Stimulated activated CD8-positive, alpha-beta memory T cell treated with anti-CD3 and anti-CD28 coated beads, Interleukin-7, amount 100 ng/mL, for 1 hour (primary cell): ENCODE results near the gene ZNF208.
A peak's percentile ranks its signal among the peaks of the same experiment; 100 is the strongest.
"Not testable (repeated sequence)": the region's sequence is repeated elsewhere in the genome, so short reads cannot be mapped to it uniquely, and the experiment has no call there.

Experiments used
- DNase-seq, 2 donors: peaks; one replicate each; pipeline ENCODE4 v3.0.0-alpha.2; 2020; ENCODE audit warnings: low read depth in 2 of 2

ZNF208 gene

DNA sequence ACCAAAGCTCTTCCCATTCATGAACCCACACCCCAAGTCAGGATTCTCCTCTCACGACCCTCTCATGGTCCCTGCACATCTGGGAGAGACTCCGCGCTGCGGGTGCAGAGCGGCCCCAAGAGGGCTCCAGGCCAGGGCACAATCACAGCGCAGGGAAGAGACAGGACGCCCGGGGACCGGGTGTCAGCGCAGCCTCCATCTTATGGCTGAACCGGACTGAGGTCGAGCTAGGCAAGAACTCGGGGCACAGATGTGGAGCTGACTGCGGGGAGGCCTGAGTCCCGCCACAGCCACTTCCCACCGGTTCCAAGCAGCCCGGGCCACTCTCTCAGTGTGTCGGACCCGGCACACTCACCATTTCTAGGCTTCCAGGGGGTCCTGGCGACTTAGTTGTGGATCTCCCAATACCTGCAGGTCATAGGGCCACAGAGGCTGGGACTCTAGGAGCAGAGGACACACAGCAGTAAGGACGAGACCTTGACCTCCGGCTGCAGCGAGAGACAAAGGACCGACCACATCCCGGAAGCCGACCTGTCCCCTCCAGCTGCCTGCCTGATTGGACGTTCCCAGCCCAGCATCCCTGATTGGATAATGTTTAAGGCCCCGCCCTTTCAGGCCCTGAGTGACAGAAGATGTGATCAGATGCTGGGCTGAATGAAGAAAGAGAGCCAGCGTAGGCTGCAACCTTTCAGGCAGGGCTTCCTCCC lies at the start of gene ZNF208:
Gene ZNF208, minus strand, starts transcription at position 507 of the 707 bp plus-strand sequence. Its CDS starts 149 bp downstream, at position 358.
- DNase-seq: not testable (repeated sequence)

DNA sequence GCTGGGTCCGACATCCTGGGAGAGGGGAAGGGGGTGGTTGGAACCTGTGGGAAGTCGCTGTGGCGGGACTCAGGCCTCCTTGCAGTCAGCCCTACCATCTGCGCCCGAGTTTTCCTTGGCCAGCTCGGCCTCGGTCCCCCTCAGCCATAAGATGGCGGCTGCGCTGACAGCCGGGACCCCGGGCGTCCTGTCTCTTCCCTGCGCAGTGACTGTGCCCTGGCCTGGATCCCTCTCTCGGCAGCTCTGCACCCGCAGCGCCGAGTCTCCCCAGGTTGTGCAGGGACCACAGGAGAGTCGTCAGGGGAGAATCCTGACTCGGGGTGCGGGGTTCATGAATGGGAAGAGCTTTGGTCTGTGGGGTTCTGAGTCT lies 41.9 kb upstream of the ZNF208 start:
- DNase-seq: peak in 1 of 2 donors; percentile 0

DNA sequence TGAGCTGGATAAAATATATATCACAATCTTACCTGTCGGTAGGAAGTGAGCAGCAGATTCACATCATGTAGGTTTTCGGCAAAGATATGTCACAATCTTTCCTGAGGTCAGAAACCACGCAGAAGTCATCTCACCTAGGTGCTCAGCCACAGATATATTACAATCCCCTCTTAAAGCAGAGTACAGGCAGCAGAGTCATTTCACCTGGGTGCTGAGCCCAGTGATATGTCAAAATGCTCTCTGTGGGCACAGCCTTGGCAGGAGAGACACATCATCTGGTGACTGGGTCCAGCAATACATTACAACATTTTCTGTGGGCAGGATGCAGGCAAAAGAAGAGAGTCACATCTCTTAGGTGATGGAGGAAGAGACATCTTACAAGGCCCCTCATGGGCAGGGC lies 30.4 kb upstream of the ZNF208 start:
- not testable (repeated sequence) for DNase-seq

DNA sequence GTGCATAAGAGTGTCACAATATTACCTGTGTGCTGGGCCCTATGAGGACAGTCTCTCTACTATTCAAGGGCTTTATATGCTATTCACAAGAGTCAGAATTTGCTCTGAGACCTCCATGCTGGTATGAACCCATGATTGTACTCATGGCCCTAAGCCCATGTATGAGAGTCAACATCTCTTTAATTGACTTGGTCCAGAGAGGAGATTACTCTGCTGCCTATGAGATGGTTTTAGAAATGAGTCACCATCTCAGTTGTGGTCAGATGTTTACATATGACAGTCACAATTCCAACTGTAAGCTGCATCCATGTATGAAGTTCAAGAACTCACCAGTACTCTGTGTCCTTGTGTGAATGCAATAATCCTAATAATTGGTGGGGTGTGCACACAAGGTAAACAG lies 19.9 kb upstream of the ZNF208 start:
- DNase-seq: no peak

DNA sequence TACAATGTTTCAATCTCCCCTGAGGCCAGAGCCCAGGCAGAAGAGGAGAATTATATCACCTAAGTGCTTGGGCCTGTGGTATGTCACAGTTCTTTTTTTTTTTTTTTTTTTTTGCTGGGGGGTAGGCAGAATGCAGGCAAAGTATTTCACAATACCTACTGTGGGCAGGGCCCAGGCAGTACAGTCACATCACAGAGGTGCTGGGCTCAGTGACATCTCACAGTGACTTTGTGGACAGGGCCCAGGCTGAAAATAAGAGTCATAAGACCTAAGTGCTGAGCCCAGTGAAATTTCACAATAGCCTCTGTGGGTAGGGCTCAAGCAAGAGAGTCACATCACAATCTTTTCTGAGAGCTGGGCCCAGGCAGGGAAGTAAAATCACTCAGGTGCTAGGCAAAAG lies 15.9 kb upstream of the ZNF208 start:
- no peak for DNase-seq

DNA sequence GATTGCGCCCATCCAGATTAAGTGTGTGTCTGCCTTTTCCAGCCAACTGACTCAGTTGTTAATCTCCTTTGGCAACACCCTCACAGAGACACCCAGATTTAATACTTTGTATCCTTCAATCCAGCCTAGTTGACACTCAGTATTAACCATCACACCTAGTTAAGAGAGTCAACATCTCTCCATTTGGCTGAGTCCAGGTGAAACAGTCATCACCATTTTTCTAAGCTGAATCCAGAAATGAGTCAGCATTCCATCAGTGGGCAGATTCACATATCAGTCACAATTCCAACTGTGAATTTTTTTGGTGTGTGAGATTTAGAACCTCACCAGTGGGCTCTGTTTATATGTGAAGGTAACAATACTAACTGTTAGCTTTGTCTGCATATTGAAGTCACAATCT lies 14.8 kb upstream of the ZNF208 start:
- DNase-seq: not testable (repeated sequence)

DNA sequence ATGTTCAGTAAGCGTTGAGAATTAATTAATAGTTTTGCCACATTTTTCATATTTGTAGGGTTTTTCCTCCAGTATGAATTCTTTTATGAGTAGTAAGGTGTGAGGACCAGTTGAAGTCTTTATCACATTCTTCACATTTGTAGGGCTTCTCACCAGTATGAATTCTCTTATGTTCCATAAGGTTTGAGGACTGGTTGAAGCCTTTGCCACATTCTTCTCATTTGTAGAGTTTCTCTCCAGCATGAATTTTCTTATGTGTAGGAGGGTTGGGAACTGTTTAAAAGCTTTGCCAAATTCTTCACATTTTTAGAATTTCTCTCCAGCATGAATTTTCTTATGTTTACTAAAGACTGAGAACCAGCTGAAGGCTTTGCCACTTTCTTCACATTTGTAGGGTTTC lies 40.3 kb downstream of the ZNF208 start:
- DNase-seq: no peak

DNA sequence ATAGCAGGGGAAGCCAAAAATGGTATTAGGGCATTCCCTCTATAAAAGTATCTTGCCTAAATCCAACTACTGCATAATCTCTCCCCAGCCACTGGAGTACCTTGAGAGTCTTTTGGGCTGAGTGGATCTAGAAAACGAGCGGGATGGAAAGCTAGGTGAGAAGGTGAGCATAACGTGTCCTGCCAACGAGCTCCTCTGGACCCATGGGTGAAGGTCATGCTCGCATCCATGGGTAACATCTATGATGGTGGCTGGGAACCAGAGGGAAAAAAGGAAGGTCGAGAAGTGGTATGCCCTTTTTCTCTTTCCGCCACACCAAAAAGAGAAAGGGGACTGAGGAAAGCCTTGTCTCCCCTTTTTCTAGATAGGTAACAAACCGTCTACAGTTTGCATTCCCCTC lies 63.0 kb downstream of the ZNF208 start:
- DNase-seq: no peak

DNA sequence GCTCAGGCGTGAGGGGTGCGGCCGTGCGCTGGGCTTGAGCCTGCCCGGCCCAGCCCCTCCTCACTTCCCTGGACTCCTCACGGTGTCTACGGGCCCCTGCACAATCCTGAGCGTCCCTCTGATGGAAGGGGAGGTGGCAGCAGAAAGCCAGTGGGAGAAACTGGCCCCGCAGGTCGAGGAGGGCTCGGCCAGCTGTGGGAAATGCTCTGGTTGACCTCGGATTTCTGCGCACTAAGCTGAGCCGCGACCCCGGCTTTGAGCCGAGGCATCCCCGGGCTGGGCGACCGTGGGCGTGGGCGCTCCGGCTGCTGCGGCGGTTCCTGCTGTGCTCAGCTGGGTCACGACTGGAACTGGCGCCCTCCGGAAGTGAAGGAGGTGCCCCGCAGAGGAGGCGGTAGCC lies 70.1 kb downstream of the ZNF208 start:
- no peak for DNase-seq

DNA sequence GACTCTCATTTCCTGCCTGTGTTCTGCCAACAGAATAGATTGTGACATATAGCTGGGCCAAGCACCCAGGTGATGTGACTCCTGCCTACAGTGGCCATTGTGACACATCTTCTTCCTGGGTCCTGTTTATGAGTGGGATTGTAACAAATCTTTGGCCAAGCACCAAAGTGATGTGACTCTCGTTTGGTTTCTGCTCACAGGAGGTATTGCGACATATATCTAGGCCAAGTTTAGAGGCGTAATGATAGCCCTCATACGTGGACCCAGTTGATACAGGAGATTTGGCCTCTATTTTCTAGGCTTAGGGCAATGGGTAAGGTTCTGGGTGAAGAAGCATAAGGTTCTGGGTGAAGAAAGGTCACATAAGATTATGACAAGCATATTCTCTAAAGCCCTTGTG lies 76.2 kb downstream of the ZNF208 start:
- DNase-seq: no peak

DNA sequence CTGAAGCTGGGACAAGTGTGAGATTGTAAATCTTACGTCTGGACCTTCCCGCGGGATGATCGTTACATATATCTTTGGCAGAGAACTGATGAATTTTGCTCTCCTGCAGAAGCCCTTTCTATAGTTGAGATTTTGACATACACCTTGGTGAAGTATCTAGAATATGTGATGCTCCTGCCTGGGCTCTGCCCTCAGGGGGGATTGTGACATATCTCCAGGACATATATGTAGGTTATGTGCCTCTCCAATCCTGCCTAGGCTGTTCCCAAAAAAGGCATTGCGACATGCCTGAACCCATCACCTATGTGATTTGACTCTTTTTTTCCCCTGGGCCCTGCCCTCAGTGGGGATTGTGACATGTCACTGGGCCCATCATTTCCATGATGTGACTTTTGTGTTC lies 76.6 kb downstream of the ZNF208 start:
- DNase-seq: no peak

DNA sequence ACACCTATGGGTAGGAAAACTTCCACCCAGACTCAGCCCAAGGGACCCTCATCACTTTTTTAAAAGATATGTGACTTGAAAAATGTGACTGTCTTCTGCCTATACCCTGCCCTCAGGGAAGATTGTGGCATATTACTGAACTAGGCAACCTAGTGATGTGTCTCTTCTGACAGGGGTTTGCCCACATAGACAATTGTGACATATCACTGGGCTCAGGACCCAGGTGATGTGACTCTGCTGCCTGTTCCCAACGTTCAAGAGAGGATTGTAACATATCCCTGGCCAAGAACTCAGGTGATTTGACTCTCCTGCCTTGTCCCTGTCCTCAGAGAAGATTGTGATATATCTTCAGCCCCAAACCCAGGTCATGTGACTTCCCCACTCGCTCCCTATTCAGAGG lies 88.5 kb downstream of the ZNF208 start:
- DNase-seq: no peak

DNA sequence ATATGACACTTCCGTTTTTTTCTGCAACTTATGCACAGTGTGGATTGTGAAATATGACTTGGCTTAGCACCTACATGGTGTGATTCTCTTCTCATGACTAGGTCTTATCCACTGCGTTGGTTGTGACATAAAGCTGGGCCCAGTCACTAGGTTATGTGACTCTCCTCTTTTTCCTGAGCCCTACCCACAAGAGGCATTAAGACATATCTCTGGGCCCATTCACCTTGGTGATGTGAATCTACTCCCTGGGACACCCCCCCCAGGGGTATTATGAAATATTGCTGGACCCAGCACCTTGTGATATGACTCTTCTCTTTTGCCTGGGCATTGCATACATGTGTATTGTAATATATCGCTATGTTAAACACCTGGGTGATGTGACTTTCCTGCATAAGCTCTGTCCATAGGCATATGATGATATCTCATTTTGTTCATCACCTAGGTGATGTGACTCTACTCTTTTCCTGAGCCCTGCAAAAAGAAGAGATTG lies 89.0 kb downstream of the ZNF208 start:
- DNase-seq: no peak

DNA sequence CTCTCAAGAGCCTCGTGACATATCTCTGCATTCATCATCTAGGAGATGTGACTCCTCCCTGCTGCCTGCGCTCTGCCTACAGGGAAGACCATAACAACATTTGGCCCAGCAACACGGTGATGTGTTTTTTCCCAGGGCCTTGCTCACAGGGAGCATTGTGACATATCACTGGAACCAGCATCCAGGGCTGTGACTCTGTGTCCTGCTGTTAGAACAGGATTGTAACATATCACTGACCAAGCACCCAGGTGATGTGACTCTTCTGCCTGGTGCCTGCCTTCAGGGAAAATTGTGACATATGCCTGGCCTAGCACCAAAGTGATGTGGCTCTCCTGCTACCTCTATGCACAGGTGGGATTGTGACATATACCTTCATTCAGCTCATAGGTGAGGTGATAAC lies 95.3 kb downstream of the ZNF208 start:
- no peak for DNase-seq

DNA sequence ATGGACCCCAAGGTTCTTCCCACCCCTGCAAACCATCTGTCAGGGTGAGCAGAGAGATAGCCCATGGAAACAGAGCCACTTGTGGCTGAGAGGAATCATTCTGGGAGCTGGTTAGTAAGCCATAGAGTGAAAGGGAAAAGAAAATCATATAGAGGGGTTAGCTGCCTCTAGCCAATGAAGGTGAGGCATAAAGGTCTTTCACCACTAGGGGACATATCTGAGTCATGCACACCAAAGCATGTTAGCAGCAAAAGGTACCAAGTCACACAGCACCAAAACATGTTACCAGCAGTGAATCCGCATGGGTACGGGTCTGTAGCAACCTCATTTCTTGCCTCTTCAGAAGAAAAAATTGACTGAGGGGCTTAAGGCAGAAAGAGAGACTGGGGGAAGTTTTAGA lies 98.1 kb downstream of the ZNF208 start:
- no peak for DNase-seq

DNA sequence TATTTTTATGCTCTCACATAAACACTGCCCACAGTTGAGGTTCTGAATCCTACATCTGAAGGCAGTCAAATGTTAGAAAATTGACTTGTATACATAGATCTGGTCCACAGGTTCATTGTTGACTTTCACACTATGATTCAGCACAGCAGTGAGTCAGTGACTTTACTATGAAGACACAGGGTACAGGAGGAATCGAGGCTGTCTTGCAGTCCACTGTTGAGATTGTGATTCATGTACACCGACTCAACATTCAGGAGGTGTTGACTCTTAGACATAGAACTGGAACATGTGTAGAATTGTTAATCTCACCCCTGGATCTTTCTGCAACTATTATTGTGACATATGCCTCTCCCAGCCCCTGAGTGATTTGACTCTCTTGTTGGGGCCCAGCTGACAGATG lies 100.4 kb downstream of the ZNF208 start:
- no peak for DNase-seq

DNA sequence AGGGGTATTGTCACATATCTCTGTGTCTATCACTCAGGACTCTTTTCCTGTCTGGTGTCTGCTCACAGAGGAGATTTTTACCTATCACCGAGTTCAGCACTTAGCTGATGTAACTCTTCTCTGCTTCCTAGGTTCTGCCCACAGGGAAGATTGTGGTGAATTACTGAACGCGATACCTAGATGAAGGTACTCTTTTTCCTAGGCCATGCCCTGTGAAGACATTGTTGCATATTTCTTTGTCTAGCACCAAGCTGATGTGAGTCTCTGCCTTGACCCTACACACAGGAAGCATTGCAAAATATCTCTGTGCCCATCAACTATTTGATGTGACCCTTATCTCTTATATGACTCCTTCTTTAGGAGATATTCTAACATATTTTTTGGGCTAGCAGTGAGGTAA lies 102.7 kb downstream of the ZNF208 start:
- DNase-seq: no peak

DNA sequence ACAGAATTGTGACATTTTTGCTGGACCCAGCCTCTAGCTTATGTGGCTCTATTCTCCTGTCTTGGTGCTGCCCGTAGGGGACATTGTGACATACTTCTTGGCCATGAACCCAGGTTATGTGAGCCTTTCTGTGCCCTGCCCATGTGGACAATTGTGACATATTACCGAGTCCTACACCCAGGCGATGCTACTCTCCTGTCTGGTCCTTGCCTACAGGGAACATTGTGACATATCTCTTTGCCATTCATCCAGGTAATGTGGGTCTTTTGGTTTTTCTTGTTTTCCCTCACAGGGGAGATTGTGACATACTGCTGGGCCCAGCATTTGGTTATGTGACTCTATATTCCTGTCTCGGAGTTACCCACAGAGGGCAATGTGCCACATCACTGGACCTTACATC lies 103.2 kb downstream of the ZNF208 start:
- no peak for DNase-seq

DNA sequence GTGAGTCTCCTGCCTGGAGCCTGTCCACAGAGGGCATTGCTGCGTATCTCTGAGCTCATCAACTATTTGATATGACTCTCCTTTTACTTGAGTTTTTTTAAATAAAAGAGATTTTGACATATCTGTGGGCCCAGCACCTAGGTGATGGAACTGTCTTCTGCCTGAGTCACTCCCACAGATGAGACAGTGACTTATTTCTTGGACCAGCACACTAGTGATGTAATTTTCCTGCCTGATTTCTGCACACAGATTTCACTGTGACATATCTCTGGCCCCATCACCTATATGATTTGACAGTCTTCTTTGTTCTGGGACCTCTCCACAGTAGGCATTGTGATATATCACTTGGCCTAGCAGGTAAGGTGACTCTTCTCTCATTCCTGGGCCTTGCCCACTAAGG lies 108.2 kb downstream of the ZNF208 start:
- DNase-seq: no peak

DNA sequence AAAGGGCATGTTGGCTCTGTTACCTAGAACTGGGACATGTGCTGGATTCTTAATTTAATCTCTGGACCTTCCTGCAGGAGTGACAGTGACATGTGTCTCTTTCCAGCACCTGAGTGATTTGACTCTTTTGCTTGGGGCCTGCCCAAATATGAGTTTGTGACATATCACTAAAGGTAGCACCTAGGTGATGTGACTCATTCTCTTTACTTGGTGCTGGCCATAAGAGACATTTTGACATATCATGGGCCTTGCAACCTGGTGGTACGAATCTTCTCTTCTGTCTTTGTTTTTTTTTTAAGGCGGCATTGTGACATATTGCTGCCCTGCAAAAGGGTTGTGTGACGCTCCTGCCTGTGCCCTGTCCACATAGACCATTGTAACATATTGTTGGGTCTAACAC lies 108.9 kb downstream of the ZNF208 start:
- DNase-seq: no peak

DNA sequence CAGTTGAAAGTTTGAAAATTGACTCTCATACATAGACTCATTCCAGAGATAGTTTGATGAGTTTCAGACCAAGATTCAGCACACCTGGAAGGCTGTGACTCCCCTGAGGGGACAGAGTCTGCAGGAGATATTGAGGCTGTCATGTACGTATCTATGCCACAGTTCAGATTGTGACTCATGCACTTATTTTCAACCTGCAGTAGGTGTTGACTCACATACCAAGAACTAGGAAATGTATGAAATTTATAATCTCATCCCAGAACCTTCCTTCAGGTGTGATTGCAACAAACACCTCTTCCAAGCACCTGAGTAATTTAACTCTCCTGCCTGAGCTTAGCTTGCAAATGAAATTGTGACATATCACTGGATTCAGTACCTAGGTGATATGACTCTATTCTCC lies 110.3 kb downstream of the ZNF208 start:
- DNase-seq: no peak

DNA sequence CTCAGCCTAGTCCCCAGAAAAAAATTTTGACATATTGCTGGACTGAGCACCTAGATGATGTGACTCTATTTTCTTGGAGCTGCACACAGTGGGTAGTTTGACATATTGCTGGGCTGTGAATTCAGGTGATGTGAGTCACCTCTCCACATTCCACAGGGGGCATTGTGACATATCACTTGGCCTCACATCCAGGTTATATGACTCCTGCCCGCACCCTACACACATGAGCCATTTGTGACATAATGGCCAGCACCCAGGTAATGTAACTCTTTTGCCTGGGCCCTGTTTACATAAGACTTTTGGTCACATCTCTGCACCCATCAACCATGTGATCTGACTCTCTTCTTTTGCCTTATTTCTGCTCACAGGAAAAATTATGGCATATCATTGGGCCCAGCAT lies 119.7 kb downstream of the ZNF208 start:
- DNase-seq: no peak

DNA sequence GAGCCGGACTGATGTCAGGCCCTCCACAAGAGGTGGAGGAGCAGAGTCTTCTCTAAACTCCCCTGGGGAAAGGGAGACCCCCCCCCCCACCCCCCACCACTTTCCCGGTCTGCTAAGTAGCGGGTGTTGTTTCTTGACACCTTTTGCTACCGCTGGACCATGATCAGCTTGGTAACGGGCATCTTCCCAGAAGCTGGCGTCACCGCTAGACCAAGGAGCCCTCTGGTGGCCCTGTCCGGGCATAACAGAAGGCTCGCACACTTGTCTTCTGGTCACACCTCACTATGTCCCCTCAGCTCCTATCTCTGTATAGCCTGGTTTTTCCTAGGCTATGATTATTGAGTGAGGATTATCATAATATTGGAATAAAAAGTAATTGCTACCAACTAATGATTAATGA lies 120.7 kb downstream of the ZNF208 start:
- not testable (repeated sequence) for DNase-seq

DNA sequence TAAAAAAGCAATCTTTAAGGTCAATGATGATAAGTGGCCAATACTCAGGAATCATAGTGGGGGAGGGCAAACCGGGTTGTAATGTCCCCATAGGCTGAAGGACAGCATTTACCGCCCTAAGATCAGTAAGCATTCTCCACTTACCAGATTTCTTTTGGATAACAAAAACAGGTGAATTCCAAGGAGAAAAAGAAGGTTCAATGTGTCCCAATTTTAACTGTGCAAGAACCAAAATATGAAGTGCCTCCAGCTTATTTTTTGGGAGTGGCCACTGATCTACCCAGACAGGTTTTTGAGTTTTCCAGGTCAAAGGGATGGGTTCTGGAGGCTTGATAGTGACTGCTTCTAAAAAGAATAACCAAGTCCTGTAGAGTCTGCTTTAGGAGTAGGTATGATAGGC lies 125.2 kb downstream of the ZNF208 start:
- not testable (repeated sequence) for DNase-seq
